Measurements from ENCODE around the gene MED22.

MED22 gene

DNA sequence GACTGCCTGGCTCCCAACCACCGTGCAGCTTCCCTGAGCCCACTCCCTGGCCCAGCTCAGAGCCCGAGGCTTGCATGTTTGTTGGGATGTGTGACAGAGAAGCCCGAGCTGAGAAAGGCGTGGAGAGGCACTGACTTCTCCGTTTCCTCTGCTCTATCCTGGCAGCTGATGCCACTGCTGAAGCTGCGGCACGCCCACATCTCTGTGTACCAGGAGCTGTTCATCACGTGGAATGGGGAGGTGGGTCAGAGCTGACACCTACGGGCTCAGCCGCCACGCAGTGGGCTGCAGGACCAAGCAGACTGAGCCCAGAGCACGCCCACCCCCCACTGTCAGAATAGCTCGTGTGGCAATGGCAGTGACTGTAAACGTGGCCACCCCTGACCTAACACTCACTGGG is 37.5 kb upstream of the MED22 start:
- TF ChIP-seq OSR1 (CRISPR knock-in tag; IDR thresholded peaks at IDR 0.05) (no peak), SNAI2 (CRISPR knock-in tag; IDR thresholded peaks at IDR 0.05) (no peak), PPARA (CRISPR knock-in tag; IDR thresholded peaks at IDR 0.05; ENCODE audit: borderline replicate concordance) (no peak)
- TF ChIP-seq, protein P1, sequence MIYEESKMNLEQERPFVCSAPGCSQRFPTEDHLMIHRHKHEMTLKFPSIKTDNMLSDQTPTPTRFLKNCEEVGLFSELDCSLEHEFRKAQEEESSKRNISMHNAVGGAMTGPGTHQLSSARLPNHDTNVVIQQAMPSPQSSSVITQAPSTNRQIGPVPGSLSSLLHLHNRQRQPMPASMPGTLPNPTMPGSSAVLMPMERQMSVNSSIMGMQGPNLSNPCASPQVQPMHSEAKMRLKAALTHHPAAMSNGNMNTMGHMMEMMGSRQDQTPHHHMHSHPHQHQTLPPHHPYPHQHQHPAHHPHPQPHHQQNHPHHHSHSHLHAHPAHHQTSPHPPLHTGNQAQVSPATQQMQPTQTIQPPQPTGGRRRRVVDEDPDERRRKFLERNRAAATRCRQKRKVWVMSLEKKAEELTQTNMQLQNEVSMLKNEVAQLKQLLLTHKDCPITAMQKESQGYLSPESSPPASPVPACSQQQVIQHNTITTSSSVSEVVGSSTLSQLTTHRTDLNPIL (CRISPR knock-in tag; IDR thresholded peaks at IDR 0.05; ENCODE audit: low read depth) = no peak
- no peak for ATAC-seq

DNA sequence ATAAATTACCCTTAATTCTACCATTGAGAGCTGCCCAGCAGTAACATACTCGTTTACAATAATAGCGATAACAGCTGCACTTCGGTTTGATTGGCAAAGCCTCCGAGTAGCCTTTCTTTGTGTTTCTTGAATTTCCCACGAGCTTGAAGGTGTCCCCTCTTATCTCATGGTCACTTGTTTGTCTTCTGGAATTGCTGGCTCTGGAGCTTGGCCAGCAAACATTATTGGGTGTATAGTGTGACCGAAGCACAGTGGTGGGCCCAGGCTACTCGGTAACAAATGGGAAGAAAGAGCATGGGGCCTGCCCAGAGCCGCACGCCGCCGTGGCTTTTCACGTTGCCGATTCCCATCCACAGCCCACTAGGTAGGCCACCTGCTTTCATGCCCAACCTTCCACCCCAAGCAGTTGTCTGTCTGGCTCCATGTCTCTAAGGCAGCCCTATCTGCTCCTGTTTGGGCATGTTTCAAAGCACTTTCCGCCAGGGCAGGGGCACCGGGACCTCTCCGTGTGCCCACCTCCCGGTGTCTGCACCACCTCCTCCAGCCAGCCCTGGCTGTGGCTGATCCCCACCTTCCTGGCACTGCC is 36.9 kb upstream of the MED22 start:
- ATAC-seq = no peak
- TF ChIP-seq, protein P1 (CRISPR knock-in tag; IDR thresholded peaks at IDR 0.05; ENCODE audit: low read depth) = no peak
- TF ChIP-seq SNAI2 (CRISPR knock-in tag; IDR thresholded peaks at IDR 0.05) (no peak), OSR1 (CRISPR knock-in tag; IDR thresholded peaks at IDR 0.05) (no peak), ISL1 (CRISPR knock-in tag; IDR thresholded peaks at IDR 0.05) (no peak), RARB (CRISPR knock-in tag; IDR thresholded peaks at IDR 0.05) (no peak), TCF4 (CRISPR knock-in tag; IDR thresholded peaks at IDR 0.05; ENCODE audit: borderline replicate concordance) (no peak), ZC3H10 (CRISPR knock-in tag; IDR thresholded peaks at IDR 0.05) (no peak), ZFP3 (CRISPR knock-in tag; IDR thresholded peaks at IDR 0.05) (no peak), ESRRG (CRISPR knock-in tag; IDR thresholded peaks at IDR 0.05) (no peak), TOX (CRISPR knock-in tag; IDR thresholded peaks at IDR 0.05; ENCODE audit: borderline replicate concordance) (no peak)
- TF ChIP-seq, protein P2, sequence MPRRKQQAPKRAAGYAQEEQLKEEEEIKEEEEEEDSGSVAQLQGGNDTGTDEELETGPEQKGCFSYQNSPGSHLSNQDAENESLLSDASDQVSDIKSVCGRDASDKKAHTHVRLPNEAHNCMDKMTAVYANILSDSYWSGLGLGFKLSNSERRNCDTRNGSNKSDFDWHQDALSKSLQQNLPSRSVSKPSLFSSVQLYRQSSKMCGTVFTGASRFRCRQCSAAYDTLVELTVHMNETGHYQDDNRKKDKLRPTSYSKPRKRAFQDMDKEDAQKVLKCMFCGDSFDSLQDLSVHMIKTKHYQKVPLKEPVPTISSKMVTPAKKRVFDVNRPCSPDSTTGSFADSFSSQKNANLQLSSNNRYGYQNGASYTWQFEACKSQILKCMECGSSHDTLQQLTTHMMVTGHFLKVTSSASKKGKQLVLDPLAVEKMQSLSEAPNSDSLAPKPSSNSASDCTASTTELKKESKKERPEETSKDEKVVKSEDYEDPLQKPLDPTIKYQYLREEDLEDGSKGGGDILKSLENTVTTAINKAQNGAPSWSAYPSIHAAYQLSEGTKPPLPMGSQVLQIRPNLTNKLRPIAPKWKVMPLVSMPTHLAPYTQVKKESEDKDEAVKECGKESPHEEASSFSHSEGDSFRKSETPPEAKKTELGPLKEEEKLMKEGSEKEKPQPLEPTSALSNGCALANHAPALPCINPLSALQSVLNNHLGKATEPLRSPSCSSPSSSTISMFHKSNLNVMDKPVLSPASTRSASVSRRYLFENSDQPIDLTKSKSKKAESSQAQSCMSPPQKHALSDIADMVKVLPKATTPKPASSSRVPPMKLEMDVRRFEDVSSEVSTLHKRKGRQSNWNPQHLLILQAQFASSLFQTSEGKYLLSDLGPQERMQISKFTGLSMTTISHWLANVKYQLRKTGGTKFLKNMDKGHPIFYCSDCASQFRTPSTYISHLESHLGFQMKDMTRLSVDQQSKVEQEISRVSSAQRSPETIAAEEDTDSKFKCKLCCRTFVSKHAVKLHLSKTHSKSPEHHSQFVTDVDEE (CRISPR knock-in tag; IDR thresholded peaks at IDR 0.05) = no peak
- TF ChIP-seq, protein P3, sequence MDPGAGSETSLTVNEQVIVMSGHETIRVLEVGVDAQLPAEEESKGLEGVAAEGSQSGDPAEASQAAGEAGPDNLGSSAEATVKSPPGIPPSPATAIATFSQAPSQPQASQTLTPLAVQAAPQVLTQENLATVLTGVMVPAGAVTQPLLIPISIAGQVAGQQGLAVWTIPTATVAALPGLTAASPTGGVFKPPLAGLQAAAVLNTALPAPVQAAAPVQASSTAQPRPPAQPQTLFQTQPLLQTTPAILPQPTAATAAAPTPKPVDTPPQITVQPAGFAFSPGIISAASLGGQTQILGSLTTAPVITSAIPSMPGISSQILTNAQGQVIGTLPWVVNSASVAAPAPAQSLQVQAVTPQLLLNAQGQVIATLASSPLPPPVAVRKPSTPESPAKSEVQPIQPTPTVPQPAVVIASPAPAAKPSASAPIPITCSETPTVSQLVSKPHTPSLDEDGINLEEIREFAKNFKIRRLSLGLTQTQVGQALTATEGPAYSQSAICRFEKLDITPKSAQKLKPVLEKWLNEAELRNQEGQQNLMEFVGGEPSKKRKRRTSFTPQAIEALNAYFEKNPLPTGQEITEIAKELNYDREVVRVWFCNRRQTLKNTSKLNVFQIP (CRISPR knock-in tag; IDR thresholded peaks at IDR 0.05; ENCODE audit: borderline replicate concordance, low read depth) = no peak
- TF ChIP-seq, protein P4, sequence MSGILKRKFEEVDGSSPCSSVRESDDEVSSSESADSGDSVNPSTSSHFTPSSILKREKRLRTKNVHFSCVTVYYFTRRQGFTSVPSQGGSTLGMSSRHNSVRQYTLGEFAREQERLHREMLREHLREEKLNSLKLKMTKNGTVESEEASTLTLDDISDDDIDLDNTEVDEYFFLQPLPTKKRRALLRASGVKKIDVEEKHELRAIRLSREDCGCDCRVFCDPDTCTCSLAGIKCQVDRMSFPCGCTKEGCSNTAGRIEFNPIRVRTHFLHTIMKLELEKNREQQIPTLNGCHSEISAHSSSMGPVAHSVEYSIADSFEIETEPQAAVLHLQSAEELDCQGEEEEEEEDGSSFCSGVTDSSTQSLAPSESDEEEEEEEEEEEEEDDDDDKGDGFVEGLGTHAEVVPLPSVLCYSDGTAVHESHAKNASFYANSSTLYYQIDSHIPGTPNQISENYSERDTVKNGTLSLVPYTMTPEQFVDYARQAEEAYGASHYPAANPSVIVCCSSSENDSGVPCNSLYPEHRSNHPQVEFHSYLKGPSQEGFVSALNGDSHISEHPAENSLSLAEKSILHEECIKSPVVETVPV (CRISPR knock-in tag; IDR thresholded peaks at IDR 0.05) = no peak

DNA sequence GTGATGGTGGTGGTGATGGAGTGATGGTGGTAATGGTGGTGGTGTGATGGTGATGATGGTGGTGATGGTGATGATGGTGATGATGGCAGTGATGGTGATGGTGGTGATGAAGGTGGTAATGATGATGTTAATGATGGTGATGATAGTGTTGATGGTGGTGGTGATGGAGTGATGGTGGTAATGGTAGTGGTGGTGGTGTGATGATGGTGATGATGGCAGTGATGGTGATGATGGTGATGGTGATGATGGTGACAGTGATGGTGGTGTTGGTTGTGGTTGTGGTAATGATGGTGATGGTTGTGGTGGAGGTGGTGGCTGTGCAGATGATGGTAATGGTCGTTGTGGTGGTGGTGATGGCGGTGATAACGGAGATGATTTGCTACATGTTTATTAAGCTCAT is 35.5 kb upstream of the MED22 start:
- ATAC-seq = no peak
- TF ChIP-seq, protein P2 (CRISPR knock-in tag; IDR thresholded peaks at IDR 0.05) = no peak
- TF ChIP-seq, protein P1 (CRISPR knock-in tag; IDR thresholded peaks at IDR 0.05; ENCODE audit: low read depth) = no peak
